GM21825 (cell line): ENCODE results near the gene TIMM23.

ENCODE experiments used
- ATAC-seq: cut with Tn5 transposase; IDR thresholded peaks from one replicate; pipeline ENCODE4 v1.9.1; 2021; ENCODE audit warnings: mild to moderate bottlenecking, moderate library complexity; ENCODE audit not compliant: unreplicated experiment

TIMM23 gene

GRCh38 chr10:46052057-46052790 is 79.9 kb downstream of the TIMM23 start:
- no peak for ATAC-seq

- no peak for ATAC-seq
These were observed 80.6 kb downstream of the TIMM23 start for GRCh38 chr10:46052791-46053375.
